HEK293T (cell line): ENCODE results near the gene SGCB.
"Not testable (repeated sequence)": the region's sequence is repeated elsewhere in the genome, so short reads cannot be mapped to it uniquely, and the experiment has no call there.

Source experiments
- CTCF ChIA-PET: fragments of 350-600 bp; formaldehyde crosslinking; extraction: SDS; loops from one replicate; lab custom pipeline; 2021; ENCODE audit warnings: antibody characterized with exemption, inconsistent platforms; lab: Yijun Ruan, JAX
- POLR2A ChIA-PET: fragments of 350-600 bp; formaldehyde crosslinking; extraction: SDS; loops from one replicate; lab custom pipeline; 2020; ENCODE audit warnings: antibody characterized with exemption, inconsistent platforms; lab: Yijun Ruan, JAX
- DNase-seq: peaks from one replicate; pipeline ENCODE4 v3.0.0; 2012; ENCODE audit warnings: mixed read lengths; ENCODE audit errors: extremely low spot score
- ARNT ChIP-seq: fragments of 450-650 bp; IDR thresholded peaks from 2 replicates; pipeline ENCODE4 v1.6.1; 2017; ENCODE audit warnings: mild to moderate bottlenecking
- BHLHE40 ChIP-seq: fragments of 450-650 bp; IDR thresholded peaks from 2 replicates; pipeline ENCODE4 v1.6.1; 2016; ENCODE audit warnings: mild to moderate bottlenecking, moderate library complexity, borderline replicate concordance
- CTBP1 ChIP-seq: fragments of 450-650 bp; IDR thresholded peaks from 2 replicates; pipeline ENCODE4 v1.6.1; 2016; ENCODE audit warnings: borderline replicate concordance
- ELF4 ChIP-seq: fragments of 450-650 bp; IDR thresholded peaks from 2 replicates; pipeline ENCODE4 v1.6.1; 2017; ENCODE audit warnings: antibody characterized with exemption
- FOXA1 ChIP-seq: fragments of 450-650 bp; IDR thresholded peaks from 2 replicates; pipeline ENCODE4 v1.6.1; 2016; ENCODE audit warnings: mild to moderate bottlenecking
- FOXK2 ChIP-seq: fragments of 450-650 bp; IDR thresholded peaks from 2 replicates; pipeline ENCODE4 v1.6.1; 2016; ENCODE audit warnings: mild to moderate bottlenecking
- FOXM1 ChIP-seq: fragments of 450-650 bp; IDR thresholded peaks from 2 replicates; pipeline ENCODE4 v1.6.1; 2017; ENCODE audit warnings: mild to moderate bottlenecking, borderline replicate concordance
- HDGF ChIP-seq: fragments of 450-650 bp; IDR thresholded peaks from 2 replicates; pipeline ENCODE4 v1.6.1; 2017; ENCODE audit warnings: antibody characterized with exemption, borderline replicate concordance
- L3MBTL2 ChIP-seq: fragments of 450-650 bp; conservative IDR thresholded peaks from 2 replicates; pipeline ENCODE4 v1.6.1; 2016; ENCODE audit warnings: mild to moderate bottlenecking
- LEF1 ChIP-seq: fragments of 450-650 bp; IDR thresholded peaks from 2 replicates; pipeline ENCODE4 v1.6.1; 2017; ENCODE audit warnings: mild to moderate bottlenecking, borderline replicate concordance
- NFRKB ChIP-seq: fragments of 450-650 bp; IDR thresholded peaks from 2 replicates; pipeline ENCODE4 v1.6.1; 2016; ENCODE audit warnings: mild to moderate bottlenecking, moderate library complexity
- SP1 ChIP-seq: fragments of 450-650 bp; IDR thresholded peaks from 2 replicates; pipeline ENCODE4 v1.6.1; 2017
- SUZ12 ChIP-seq: fragments of 450-650 bp; IDR thresholded peaks from 2 replicates; pipeline ENCODE4 v1.6.1; 2016; ENCODE audit warnings: mild to moderate bottlenecking
- TARDBP ChIP-seq: fragments of 450-650 bp; IDR thresholded peaks from 2 replicates; pipeline ENCODE4 v1.6.1; 2016
- ZNF384 ChIP-seq: fragments of 450-650 bp; IDR thresholded peaks from 2 replicates; pipeline ENCODE4 v1.6.1; 2016
- TF ChIP-seq, protein P1 (sequence below): fragments of 450-650 bp; IDR thresholded peaks from 2 replicates; pipeline ENCODE4 v1.6.1; 2016

Gene SGCB, protein sequence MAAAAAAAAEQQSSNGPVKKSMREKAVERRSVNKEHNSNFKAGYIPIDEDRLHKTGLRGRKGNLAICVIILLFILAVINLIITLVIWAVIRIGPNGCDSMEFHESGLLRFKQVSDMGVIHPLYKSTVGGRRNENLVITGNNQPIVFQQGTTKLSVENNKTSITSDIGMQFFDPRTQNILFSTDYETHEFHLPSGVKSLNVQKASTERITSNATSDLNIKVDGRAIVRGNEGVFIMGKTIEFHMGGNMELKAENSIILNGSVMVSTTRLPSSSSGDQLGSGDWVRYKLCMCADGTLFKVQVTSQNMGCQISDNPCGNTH

DNA sequence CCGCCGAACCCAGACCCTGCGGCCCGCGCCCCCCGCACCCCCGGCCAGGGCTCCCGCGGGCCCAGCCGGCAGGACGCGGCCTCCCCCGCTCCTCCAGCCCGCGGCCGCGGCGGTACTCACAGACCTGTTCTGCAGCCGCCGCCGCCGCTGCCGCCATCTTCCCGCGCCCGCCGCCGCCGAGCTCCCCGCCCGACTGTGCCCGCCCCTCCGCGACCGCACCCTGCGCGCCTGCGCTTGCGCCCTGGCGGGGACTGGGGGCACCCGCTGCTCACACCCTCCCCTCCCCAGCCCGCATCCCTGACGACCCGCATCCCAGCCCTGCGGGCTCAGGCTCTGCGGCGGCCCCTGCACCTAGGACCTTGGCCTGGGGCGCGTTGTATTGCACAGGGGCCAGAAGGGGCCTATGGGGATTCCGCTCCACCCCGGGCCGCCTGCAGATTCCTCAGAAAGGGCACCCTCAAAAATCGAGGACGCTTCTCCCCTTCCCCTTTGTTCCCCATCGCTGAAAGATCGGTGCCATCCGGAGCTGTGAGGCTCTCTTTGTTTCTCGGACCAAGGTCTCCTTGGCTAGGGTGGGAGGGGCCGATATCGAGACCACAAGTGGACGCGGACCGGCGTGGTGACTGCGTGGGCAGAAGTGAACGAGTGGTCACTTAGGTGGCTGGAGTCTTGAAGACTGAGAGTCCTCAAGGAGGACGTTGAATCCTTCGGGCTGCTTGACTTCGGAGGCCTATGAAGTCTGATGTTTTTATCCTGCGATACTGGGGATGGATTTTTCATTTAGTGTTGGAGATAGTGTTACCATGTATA, at the start of gene SGCB:
SGCB (minus strand) TSS at position 197 of the 810 bp plus-strand sequence; CDS start at position 157, 40 bp downstream.
- TF ChIP-seq FOXK2: no peak
- peak; percentile 52; the same call in 1 of the 2 replicates for TF ChIP-seq FOXM1
- ChIA-PET CTCF (no interaction called here), POLR2A (interaction anchor here (1.0 to 2.0 kb wide), 4 partner anchors 13 to 694 kb away, joined by 3 to 6 read pairs (median 4); partner anchors contain the start of genes DCUN1D4 and SPATA18)
- peak; percentile 75 for DNase-seq

DNA sequence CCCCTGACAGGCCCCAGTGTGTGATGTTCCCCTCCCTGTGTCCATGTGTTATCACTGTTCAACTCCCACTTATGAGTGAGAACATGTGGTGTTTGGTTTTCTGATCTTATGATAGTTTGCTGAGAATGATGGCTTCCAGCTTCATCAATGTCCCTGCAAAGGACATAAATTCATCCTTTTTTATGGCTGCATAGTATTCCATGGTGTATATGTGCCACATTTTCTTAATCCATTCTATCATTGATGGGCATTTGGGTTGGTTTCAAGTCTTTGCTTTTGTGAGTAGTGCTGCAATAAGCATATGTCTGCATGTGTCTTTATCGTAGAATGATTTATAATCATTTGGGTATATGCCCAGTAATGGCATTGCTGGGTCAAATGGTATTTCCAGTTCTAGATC, 48.3 kb upstream of the SGCB start:
- DNase-seq, POLR2A ChIA-PET, CTCF ChIA-PET: not testable (repeated sequence)

DNA sequence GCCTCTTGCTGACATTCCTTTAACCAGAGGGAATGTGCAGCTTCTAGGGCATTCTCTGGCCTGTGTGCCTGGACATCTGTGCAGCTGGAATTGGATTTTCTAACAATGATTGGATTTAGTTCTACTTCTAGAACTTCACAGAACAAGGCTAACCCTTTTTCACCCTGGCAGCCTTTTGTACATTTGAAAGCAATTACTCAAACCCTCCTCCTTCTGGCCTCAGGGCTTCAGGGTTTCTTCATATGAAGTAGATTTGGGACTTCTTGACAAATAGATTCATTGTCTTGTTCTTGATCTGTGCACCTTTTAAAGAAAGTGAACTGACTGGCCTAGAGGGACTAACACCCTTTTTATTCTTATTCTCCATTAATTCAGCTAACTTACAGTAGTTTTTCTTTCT, 43.1 kb upstream of the SGCB start:
- CTCF ChIA-PET: no interaction called here
- TF ChIP-seq ELF4 (no peak), BHLHE40 (no peak), L3MBTL2 (no peak), HDGF (no peak), SUZ12 (no peak), SP1 (no peak), TARDBP (no peak), CTBP1 (no peak), ZNF384 (no peak), NFRKB (no peak), ARNT (no peak), LEF1 (no peak)
- POLR2A ChIA-PET: no interaction called here
- DNase-seq: no peak

DNA sequence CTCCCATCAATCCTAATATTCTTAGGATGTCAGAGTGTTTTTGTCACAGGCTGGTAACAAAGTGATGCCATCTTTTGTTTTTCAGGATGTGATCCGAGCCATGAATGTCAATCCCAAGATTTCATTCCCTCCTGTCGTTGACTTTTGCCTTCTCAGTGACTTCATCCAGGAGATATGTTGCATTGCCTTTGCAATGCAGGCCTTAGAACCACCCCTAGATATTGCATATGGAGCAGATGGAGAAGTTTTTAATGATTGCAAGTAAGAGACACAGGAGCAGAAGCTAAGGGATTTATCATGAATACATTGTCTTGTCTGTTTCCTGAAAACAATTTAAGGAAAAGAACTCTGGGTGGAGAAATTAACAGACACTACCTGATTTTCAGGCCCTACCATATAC, 41.6 kb upstream of the SGCB start:
- no peak for DNase-seq
- CTCF ChIA-PET: interaction anchor here (0.7 kb wide), 1 partner anchor 21 kb away, joined by 3 read pairs; no protein-coding TSS in a partner anchor
- POLR2A ChIA-PET: no interaction called here
- TF ChIP-seq NFRKB (no peak), TARDBP (no peak), FOXK2 (no peak), SP1 (no peak)

DNA sequence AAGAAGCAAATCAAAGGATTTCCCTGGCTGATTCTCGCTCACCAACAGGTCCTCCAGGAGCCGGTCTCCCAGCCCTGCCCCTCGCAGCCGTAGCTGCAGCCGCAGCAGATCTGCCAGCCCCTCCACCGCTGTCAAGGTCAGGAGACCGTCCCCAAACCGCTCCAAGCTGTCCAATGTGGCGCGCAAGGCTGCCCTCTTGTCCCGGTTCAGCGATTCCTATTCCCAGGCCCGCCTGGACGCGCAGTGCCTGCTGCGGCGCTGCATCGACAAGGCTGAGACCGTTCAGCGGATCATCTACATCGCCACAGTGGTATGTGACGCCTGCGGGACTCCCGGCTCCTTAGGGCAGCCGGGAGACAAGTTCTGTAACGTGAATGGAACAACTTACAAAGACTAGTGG, 38.6 kb upstream of the SGCB start:
- TF ChIP-seq L3MBTL2 (no peak), FOXA1 (no peak), SP1 (no peak), SUZ12 (no peak), ELF4 (no peak), BHLHE40 (no peak), HDGF (no peak), NFRKB (no peak)
- TF ChIP-seq, protein P1, sequence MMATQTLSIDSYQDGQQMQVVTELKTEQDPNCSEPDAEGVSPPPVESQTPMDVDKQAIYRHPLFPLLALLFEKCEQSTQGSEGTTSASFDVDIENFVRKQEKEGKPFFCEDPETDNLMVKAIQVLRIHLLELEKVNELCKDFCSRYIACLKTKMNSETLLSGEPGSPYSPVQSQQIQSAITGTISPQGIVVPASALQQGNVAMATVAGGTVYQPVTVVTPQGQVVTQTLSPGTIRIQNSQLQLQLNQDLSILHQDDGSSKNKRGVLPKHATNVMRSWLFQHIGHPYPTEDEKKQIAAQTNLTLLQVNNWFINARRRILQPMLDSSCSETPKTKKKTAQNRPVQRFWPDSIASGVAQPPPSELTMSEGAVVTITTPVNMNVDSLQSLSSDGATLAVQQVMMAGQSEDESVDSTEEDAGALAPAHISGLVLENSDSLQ: no peak
- POLR2A ChIA-PET: no interaction called here
- DNase-seq: no peak
- CTCF ChIA-PET: no interaction called here

DNA sequence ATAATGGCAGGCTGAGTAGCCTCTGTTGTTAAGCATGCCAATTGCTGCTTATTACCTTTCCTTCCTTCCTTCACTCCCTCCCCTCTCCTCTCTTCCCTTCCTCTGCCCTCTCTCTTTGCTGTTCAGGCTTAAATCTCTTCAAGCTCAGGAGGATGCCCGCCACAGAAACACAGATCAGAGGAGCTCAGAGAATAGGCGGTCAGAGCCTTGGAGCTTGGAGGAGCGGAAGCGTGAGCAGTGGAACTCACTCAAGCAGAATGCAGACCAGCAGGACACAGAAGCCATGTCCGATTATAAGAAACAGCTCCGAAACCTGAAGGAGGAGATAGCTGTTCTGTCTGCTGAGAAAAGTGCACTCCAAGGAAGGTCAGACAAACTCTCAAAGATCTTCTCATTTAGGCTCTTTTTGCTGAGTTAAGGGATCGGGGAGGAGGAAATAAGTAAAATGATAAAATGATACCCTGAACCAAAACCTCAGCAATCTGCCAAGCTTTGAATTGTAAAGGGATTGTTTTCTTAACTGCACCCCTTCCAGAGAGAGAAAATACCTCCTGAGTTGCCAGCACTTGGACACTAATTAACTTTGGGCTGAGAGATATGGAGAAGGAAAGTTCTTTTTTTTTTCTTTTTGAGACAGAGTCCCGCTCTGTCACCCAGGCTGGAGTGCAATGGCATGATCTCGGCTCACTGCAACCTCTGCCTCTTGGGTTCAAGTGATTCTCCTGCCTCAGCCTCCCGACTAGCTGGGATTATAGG, 33.9 kb upstream of the SGCB start:
- TF ChIP-seq FOXK2 (no peak), NFRKB (no peak), CTBP1 (no peak), L3MBTL2 (no peak), ZNF384 (no peak), BHLHE40 (no peak), FOXA1 (no peak), TARDBP (no peak), ELF4 (no peak), LEF1 (no peak), HDGF (no peak), SUZ12 (no peak), FOXM1 (no peak)
- DNase-seq: no peak
- ChIA-PET CTCF (no interaction called here), POLR2A (no interaction called here)

DNA sequence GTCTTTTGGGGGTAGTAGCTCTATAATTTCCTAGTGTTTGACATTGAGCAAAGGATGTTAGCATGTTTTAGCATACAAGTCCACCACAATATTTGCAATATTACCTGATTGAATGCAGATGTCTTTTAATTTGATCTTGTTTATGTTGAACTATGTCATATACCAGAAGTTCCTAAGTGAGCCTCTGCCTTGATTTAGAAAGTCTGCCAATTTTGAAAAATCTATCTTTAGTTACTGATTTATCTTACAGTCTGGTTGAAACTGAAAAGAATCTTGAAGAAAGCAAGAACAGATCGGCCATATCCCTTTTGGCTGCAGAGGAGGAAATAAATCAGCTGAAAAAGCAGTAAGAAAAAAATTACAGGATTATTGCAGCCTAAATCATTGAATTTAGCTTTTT, 31.5 kb upstream of the SGCB start:
- POLR2A ChIA-PET: no interaction called here
- TF ChIP-seq BHLHE40 (no peak), LEF1 (no peak), FOXA1 (no peak), NFRKB (no peak), ZNF384 (no peak), CTBP1 (no peak), ARNT (no peak), ELF4 (no peak), FOXK2 (no peak), SP1 (no peak), SUZ12 (no peak), HDGF (no peak), TARDBP (no peak), FOXM1 (no peak)
- TF ChIP-seq, protein P1: no peak
- DNase-seq: no peak
- CTCF ChIA-PET: no interaction called here
